SU-DHL-6 (cell line): ENCODE data around the gene EVL.

ENCODE experiments used
- H2AFZ ChIP-seq: fragments of 200-600 bp; sonication (generic); 2 replicates; pipeline ENCODE4 v1.6.1; 2014; ENCODE audit warnings: low read depth, mild to moderate bottlenecking, moderate library complexity, mixed read lengths, antibody characterized with exemption, low read length; ENCODE audit not compliant: severe bottlenecking
- H3F3A ChIP-seq: fragments of 200-600 bp; shearing (Covaris generic); 2 replicates; pipeline ENCODE4 v1.6.0; 2016; ENCODE audit warnings: antibody characterized with exemption, mild to moderate bottlenecking; ENCODE audit not compliant: insufficient read depth
- H3K27ac ChIP-seq: fragments of 200-600 bp; sonication (generic); 2 replicates; pipeline ENCODE4 v1.5.1; 2016; ENCODE audit warnings: low read depth, mild to moderate bottlenecking, low read length, moderate library complexity, mixed read lengths
- H3K27me3 ChIP-seq: fragments of 200-600 bp; sonication (generic), shearing (Covaris generic); 2 replicates; pipeline ENCODE4 v1.6.0; 2014; ENCODE audit warnings: mild to moderate bottlenecking, low read length
- H3K36me3 ChIP-seq: fragments of 200-600 bp; sonication (generic); 2 replicates; pipeline ENCODE4 v1.6.1; 2014; ENCODE audit warnings: mild to moderate bottlenecking, low read length, mixed read lengths
- H3K4me2 ChIP-seq: fragments of 300-600, 200-600 bp; shearing (Covaris generic), sonication (generic); 2 replicates; pipeline ENCODE4 v1.6.0; 2014; ENCODE audit warnings: low read length, low read depth, mild to moderate bottlenecking; ENCODE audit not compliant: poor library complexity, severe bottlenecking
- H3K4me3 ChIP-seq: fragments of 200-600 bp; sonication (generic); 2 replicates; pipeline ENCODE4 v1.5.1; 2014; ENCODE audit warnings: antibody characterized with exemption, low read length, mild to moderate bottlenecking, mixed read lengths; ENCODE audit not compliant: insufficient read depth, poor library complexity, severe bottlenecking
- H3K79me2 ChIP-seq: fragments of 200-600 bp; sonication (generic); 2 replicates; pipeline ENCODE4 v1.6.1; 2014; ENCODE audit warnings: mild to moderate bottlenecking, low read length, moderate library complexity; ENCODE audit not compliant: insufficient read depth
- H3K9ac ChIP-seq: fragments of 200-600 bp; sonication (generic); 2 replicates; pipeline ENCODE4 v1.7.0; 2014; ENCODE audit warnings: mild to moderate bottlenecking, low read length
- H3K9me2 ChIP-seq: fragments of 200-600 bp; sonication (generic); replicated peaks from 2 replicates; pipeline ENCODE4 v1.6.1; 2014; ENCODE audit warnings: low read length; ENCODE audit not compliant: insufficient read depth
- H3K9me3 ChIP-seq: fragments of 200-600 bp; sonication (generic); 2 replicates; pipeline ENCODE4 v1.6.1; 2014; ENCODE audit warnings: low read length, mixed read lengths; ENCODE audit not compliant: insufficient read depth
- H4K20me1 ChIP-seq: fragments of 200-600 bp; sonication (generic); 2 replicates; pipeline ENCODE4 v1.6.1; 2014; ENCODE audit warnings: low read depth, mild to moderate bottlenecking, antibody characterized with exemption, low read length, moderate library complexity, mixed read lengths
- CTCF ChIP-seq: fragments of 200-600 bp; sonication (generic); IDR thresholded peaks from one replicate; pipeline ENCODE4 v1.5.1; 2017; ENCODE audit warnings: antibody characterized with exemption, mild to moderate bottlenecking, low read length, moderate library complexity; ENCODE audit not compliant: insufficient read depth, poor library complexity, severe bottlenecking
- EZH2phosphoT487 ChIP-seq: fragments of 200-600 bp; sonication (generic), shearing (Covaris generic); conservative IDR thresholded peaks from 2 replicates; pipeline ENCODE4 v1.6.1; 2018; ENCODE audit warnings: mild to moderate bottlenecking, antibody characterized with exemption, low read length, moderate library complexity, mixed read lengths

Gene EVL

GRCh38 chr14:100135784-100136183 lies 70.6 kb downstream of the EVL start:
- Histone ChIP-seq H3K9ac (no peak overlapping the region), H2AFZ (no peak overlapping the region), H3K4me3 (no peak overlapping the region), H3K36me3 (no peaks in the 10 kb centered on the region), H3K79me2 (no peaks in the 10 kb centered on the region), H3K4me2 (no peak overlapping the region), H3K27me3 (no peaks in the 10 kb centered on the region), H3K27ac (no peak overlapping the region), H3F3A (no peaks in the 10 kb centered on the region), H3K9me2 (no peaks in the 10 kb centered on the region), H4K20me1 (no peaks in the 10 kb centered on the region), H3K9me3 (no peaks in the 10 kb centered on the region)
- TF ChIP-seq EZH2phosphoT487 (no peak), CTCF (no peak)

GRCh38 chr14:100137173-100137572 lies 72.0 kb downstream of the EVL start:
- Histone ChIP-seq H2AFZ (no peak overlapping the region), H3K9ac (no peak overlapping the region), H4K20me1 (no peaks in the 10 kb centered on the region), H3K36me3 (no peaks in the 10 kb centered on the region), H3K4me2 (no peak overlapping the region), H3K27ac (no peak overlapping the region), H3K9me3 (no peaks in the 10 kb centered on the region), H3K79me2 (no peaks in the 10 kb centered on the region), H3K4me3 (no peak overlapping the region), H3K9me2 (no peaks in the 10 kb centered on the region), H3F3A (no peaks in the 10 kb centered on the region), H3K27me3 (no peaks in the 10 kb centered on the region)
- TF ChIP-seq EZH2phosphoT487 (no peak), CTCF (no peak)

- no peaks in the 10 kb centered on the region for H3K79me2 ChIP-seq
- no peaks in the 10 kb centered on the region for H4K20me1 ChIP-seq
- no peaks in the 10 kb centered on the region for H3K9me2 ChIP-seq
- no peaks in the 10 kb centered on the region for H3K36me3 ChIP-seq
- H3K4me2 ChIP-seq = no peak overlapping the region
- no peak for TF ChIP-seq EZH2phosphoT487
- TF ChIP-seq CTCF = no peak
- no peaks in the 10 kb centered on the region for H3K9me3 ChIP-seq
- no peak overlapping the region for H3K4me3 ChIP-seq
- no peak overlapping the region for H3K9ac ChIP-seq
- H3K27me3 ChIP-seq = no peaks in the 10 kb centered on the region
- no peak overlapping the region for H3K27ac ChIP-seq
- no peak overlapping the region for H2AFZ ChIP-seq
- no peaks in the 10 kb centered on the region for H3F3A ChIP-seq
These were observed 73.0 kb downstream of the EVL start for GRCh38 chr14:100138082-100138787.
